ENCODE measurements around the gene UGT3A1. TPM values are rescaled to one million over a fixed set of nuclear protein-coding genes. Genes with fewer than 3 reads are reported as not detected.

The UGT3A1 gene
- total and polyA plus RNA-seq, 11 donors = not detected

DNA sequence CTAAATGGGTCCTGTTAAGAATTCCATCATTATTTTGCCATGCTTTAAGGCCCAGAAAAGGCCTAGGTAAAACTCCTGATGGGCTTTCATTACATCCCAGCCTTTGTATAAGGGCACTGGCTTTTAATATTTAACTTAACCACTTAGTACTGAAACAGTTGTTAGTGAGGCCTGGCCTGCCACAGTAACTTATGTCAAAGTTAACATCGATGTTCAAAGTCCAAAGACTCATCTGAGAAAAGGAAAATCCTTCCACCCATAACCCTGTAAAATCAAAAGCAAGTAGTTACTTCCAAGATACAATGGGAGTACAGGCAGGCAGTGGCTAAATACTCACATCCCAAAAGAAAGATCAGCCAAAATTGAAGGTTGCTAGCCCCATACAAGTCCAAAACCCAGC, 15.0 kb upstream of the UGT3A1 start:
- H3K36me3 ChIP-seq = no peaks in the 10 kb centered on the region
- no peak overlapping the region for H3K4me3 ChIP-seq
- H3K27me3 ChIP-seq = no peaks in the 10 kb centered on the region
- no peaks in the 10 kb centered on the region for H3K4me1 ChIP-seq
- no peak overlapping the region for H3K27ac ChIP-seq
- H3K9me3 ChIP-seq = peaks cover 0 to 9% (median 0%) of the 10 kb centered on the region in 12 donors
- intact Hi-C loops (cut with DNase I) = no loop called here
- TF ChIP-seq, protein P1, sequence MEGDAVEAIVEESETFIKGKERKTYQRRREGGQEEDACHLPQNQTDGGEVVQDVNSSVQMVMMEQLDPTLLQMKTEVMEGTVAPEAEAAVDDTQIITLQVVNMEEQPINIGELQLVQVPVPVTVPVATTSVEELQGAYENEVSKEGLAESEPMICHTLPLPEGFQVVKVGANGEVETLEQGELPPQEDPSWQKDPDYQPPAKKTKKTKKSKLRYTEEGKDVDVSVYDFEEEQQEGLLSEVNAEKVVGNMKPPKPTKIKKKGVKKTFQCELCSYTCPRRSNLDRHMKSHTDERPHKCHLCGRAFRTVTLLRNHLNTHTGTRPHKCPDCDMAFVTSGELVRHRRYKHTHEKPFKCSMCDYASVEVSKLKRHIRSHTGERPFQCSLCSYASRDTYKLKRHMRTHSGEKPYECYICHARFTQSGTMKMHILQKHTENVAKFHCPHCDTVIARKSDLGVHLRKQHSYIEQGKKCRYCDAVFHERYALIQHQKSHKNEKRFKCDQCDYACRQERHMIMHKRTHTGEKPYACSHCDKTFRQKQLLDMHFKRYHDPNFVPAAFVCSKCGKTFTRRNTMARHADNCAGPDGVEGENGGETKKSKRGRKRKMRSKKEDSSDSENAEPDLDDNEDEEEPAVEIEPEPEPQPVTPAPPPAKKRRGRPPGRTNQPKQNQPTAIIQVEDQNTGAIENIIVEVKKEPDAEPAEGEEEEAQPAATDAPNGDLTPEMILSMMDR (IDR thresholded peaks at IDR 0.05) = no peak
- no peak for TF ChIP-seq POLR2A (IDR thresholded peaks at IDR 0.05)
- no peak for ATAC-seq
- DNase-seq = no peak
- 65 to 81% (median 70%) methylated on average over 1 of the region's 1 CpG for WGBS, 4 donors

DNA sequence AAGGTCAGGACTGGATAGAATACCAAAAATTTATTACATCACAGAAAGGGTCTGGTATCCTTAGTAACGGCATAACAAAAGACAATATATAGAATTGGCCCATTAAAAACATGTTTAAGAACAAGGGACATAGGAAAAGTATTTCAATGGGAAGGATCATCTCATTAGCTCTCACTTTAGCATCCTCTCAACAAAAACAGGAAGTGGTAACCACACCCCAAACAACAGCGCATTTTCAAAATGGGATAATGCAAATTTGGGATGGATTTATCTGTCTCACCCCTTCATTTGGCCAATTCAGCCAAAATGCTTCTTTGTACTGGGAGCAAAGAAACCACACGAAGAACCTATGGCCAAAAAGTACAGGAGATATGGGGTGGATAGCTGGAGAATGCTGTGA, 9.8 kb upstream of the UGT3A1 start:
- 75 to 81% (median 80%) methylated on average over 3 of the region's 3 CpGs for WGBS, 4 donors
- TF ChIP-seq, protein P1 (IDR thresholded peaks at IDR 0.05) = no peak
- no peak for TF ChIP-seq POLR2A (IDR thresholded peaks at IDR 0.05)
- intact Hi-C loops (cut with DNase I) = no loop called here

DNA sequence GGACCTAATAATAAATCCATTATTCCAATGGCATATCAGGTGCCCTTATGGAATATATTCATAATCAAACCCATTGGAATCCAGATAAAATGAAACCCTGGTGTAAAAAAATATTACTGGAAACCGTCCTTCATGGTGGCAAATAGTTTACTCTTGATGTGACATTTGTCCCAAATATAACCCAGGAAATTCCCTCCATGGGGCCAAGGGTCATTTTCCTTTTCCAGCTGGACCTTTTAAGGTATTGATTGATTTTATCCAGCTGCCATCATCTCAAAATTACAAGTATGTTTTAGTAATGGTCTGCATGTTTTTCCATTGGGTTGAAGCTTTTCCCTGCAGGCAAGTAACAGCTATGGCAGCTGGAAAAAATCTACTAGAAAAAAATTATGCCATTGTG, 8.4 kb upstream of the UGT3A1 start:
- Histone ChIP-seq H3K4me1 (no peaks in the 10 kb centered on the region), H3K27me3 (peaks cover 0 to 4% (median 0%) of the 10 kb centered on the region in 9 donors), H3K4me3 (no peak overlapping the region), H3K27ac (no peak overlapping the region), H3K9me3 (no peaks in the 10 kb centered on the region), H3K36me3 (no peaks in the 10 kb centered on the region)
- WGBS, 4 donors = 57 to 69% (median 63%) methylated on average over 1 of the region's 1 CpG
- ATAC-seq (no peak), DNase-seq (no peak)
- intact Hi-C loops (cut with DNase I) = no loop called here
- TF ChIP-seq, protein P1 (IDR thresholded peaks at IDR 0.05) = no peak
- no peak for TF ChIP-seq POLR2A (IDR thresholded peaks at IDR 0.05)

More for the DNA sequence above, 9.8 kb upstream of the UGT3A1 start:
- no peak overlapping the region for H3K4me3 ChIP-seq
- H3K36me3 ChIP-seq = no peaks in the 10 kb centered on the region
- H3K27ac ChIP-seq = no peak overlapping the region
- H3K4me1 ChIP-seq = no peaks in the 10 kb centered on the region
- DNase-seq (no peak), ATAC-seq (no peak)
- H3K27me3 ChIP-seq = no peaks in the 10 kb centered on the region
- no peaks in the 10 kb centered on the region for H3K9me3 ChIP-seq

DNA sequence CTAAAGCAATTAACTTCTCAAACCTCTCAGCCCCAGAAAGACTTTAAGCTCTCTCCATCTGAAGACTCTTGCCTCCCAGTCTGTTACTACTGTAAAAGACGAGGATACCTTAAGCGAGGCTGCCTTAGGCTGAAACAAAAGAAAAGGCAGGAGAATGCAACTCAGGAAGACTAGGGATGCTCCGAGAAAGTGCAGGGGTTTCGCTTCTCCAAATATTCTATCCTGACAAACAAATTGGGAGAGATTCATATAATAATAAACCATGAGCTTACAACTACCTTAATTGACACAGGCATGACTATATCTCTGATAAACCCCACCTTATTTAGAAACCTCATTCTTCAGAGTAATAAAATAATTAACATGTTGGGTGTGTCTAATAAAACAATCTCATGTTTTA, 4.9 kb upstream of the UGT3A1 start:
- no peaks in the 10 kb centered on the region for H3K9me3 ChIP-seq
- peaks cover 0 to 4% (median 0%) of the 10 kb centered on the region in 9 donors for H3K27me3 ChIP-seq
- H3K4me3 ChIP-seq = no peak overlapping the region
- no peaks in the 10 kb centered on the region for H3K4me1 ChIP-seq
- ATAC-seq (no peak), DNase-seq (no peak)
- no peak overlapping the region for H3K27ac ChIP-seq
- intact Hi-C loops (cut with DNase I) = no loop called here
- 80 to 85% (median 82%) methylated on average over 4 of the region's 4 CpGs for WGBS, 4 donors
- no peaks in the 10 kb centered on the region for H3K36me3 ChIP-seq
- TF ChIP-seq, protein P1 (IDR thresholded peaks at IDR 0.05) = no peak
- no peak for TF ChIP-seq POLR2A (IDR thresholded peaks at IDR 0.05)

All from heart left ventricle (tissue), 16 donors.